HCT116 (cell line): Measurements from ENCODE around the gene INPP5D. TPM values are rescaled to one million over a fixed set of nuclear protein-coding genes. Genes with fewer than 3 reads are reported as not detected.

ENCODE experiments used
- ATAC-seq: fragments of 200-7000 bp; cut with Tn5 transposase; 2 replicates; pipeline ENCODE4 v1.9.1; 2020; ENCODE audit warnings: mild to moderate bottlenecking, moderate library complexity
- BruUV-seq: library from RNA; stranded (reverse); fragments of 400-500 nt; replicated peaks from 2 replicates; lab custom pipeline; 2021; lab: Mats Ljungman, UMichigan
- CTCF ChIA-PET: fragments of 300-600 bp; sonication (Branson Sonifier 250); formaldehyde crosslinking; loops from one replicate; lab custom pipeline; 2021; ENCODE audit warnings: antibody characterized with exemption; lab: Charles Lee
- POLR2A ChIA-PET: fragments of 300-600, 350-600 bp; sonication (Branson Sonifier 250); formaldehyde crosslinking; loops from one replicate; lab custom pipeline; 2021; ENCODE audit warnings: antibody characterized with exemption; lab: Charles Lee
- RAD21 ChIA-PET, 2 experiments: fragments of 300-600 bp; sonication (Branson Sonifier 250); formaldehyde crosslinking; loops; one replicate each; lab custom pipeline; 2023; ENCODE audit warnings: low total read pairs in 2 of 2; ENCODE audit not compliant: uncharacterized antibody in 2 of 2, unreplicated experiment in 2 of 2, low non-redundant PET in 1 of 2; lab: Charles Lee
- DNase-seq: peaks from one replicate; pipeline ENCODE4 v3.0.0-alpha.2; 2010; ENCODE audit warnings: low read depth, low spot score
- H2AFZ ChIP-seq: fragments of 200-600 bp; shearing (Covaris generic), sonication (generic); 2 replicates; pipeline ENCODE4 v1.6.1; 2017; ENCODE audit warnings: low read depth, mixed run types, mixed read lengths, antibody characterized with exemption, low read length; ENCODE audit not compliant: poor library complexity, severe bottlenecking
- H3K27ac ChIP-seq: 2 replicates; pipeline ENCODE4 v1.5.1; 2012; ENCODE audit warnings: low read depth, low read length
- H3K27me3 ChIP-seq: fragments of 200-600 bp; sonication (generic); 2 replicates; pipeline ENCODE4 v1.6.1; 2016; ENCODE audit warnings: mixed run types, low read length, mixed read lengths; ENCODE audit not compliant: insufficient read depth
- H3K36me3 ChIP-seq, 2 experiments: fragments of 200-500 bp in 1 of 2; fragments of 200-600 bp in 1 of 2; sonication (Bioruptor generic) in 1 of 2; sonication (generic) in 1 of 2; 2 replicates each; pipeline versions ENCODE4 v1.5.1 to v1.6.1; 2014 to 2016; ENCODE audit warnings: low read length in 2 of 2, inconsistent platforms in 1 of 2, mixed read lengths in 1 of 2, mixed run types in 1 of 2; ENCODE audit not compliant: insufficient read depth in 2 of 2, control insufficient read depth in 1 of 2
- H3K4me1 ChIP-seq, 2 experiments: fragments of 200-600 bp in 1 of 2; sonication (generic) in 1 of 2; 2 replicates each; pipeline versions ENCODE4 v1.5.1 to v1.6.1; 2012 to 2017; ENCODE audit warnings: low read length in 2 of 2, inconsistent platforms in 1 of 2, mild to moderate bottlenecking in 1 of 2, mixed read lengths in 1 of 2, mixed run types in 1 of 2, moderate library complexity in 1 of 2; ENCODE audit not compliant: insufficient read depth in 2 of 2, control insufficient read depth in 1 of 2
- H3K4me2 ChIP-seq: fragments of 200-600 bp; sonication (generic); 2 replicates; pipeline ENCODE4 v1.6.1; 2017; ENCODE audit warnings: mixed run types, low read length, mixed read lengths
- H3K4me3 ChIP-seq, 2 experiments: fragments of 200-600 bp in 1 of 2; sonication (generic) in 1 of 2; replicated peaks in 1 of 2; 2 replicates each; pipeline ENCODE4 v1.5.1; 2011 to 2016; ENCODE audit warnings: low read length in 2 of 2, control low read depth in 1 of 2, low read depth in 1 of 2, mild to moderate bottlenecking in 1 of 2, mixed read lengths in 1 of 2, mixed run types in 1 of 2
- H3K79me2 ChIP-seq: fragments of 200-600 bp; sonication (generic); 2 replicates; pipeline ENCODE4 v1.6.1; 2017; ENCODE audit warnings: mild to moderate bottlenecking, mixed run types, low read length, moderate library complexity, mixed read lengths; ENCODE audit not compliant: insufficient read depth
- H3K9ac ChIP-seq: fragments of 200-600 bp; sonication (generic); 2 replicates; pipeline ENCODE4 v1.6.1; 2016; ENCODE audit warnings: low read length, mixed read lengths
- H3K9me2 ChIP-seq: fragments of 200-600 bp; sonication (generic), shearing (Covaris generic); 2 replicates; pipeline ENCODE4 v1.6.1; 2017; ENCODE audit warnings: mixed run types, mild to moderate bottlenecking, moderate library complexity; ENCODE audit not compliant: insufficient read depth
- H3K9me3 ChIP-seq, 2 experiments: fragments of 200-500 bp in 1 of 2; fragments of 200-600 bp in 1 of 2; sonication (Bioruptor generic) in 1 of 2; sonication (generic) in 1 of 2; 2 replicates each; pipeline ENCODE4 v1.6.1; 2014 to 2017; ENCODE audit warnings: low read length in 2 of 2, mixed read lengths in 2 of 2, inconsistent platforms in 1 of 2, low read depth in 1 of 2, mild to moderate bottlenecking in 1 of 2, mixed run types in 1 of 2, moderate library complexity in 1 of 2; ENCODE audit not compliant: control insufficient read depth in 1 of 2, insufficient read depth in 1 of 2
- H4K20me1 ChIP-seq: fragments of 200-600 bp; sonication (generic), shearing (Covaris generic); 2 replicates; pipeline ENCODE4 v1.6.1; 2017; ENCODE audit warnings: mixed run types, mild to moderate bottlenecking, moderate library complexity; ENCODE audit not compliant: insufficient read depth
- ATF3 ChIP-seq: IDR thresholded peaks from 2 replicates; pipeline ENCODE4 v1.6.1; 2012
- CTCF ChIP-seq, 3 experiments: fragments of 200-600 bp in 1 of 3; sonication (generic) in 1 of 3; IDR thresholded peaks in 2 of 3; conservative IDR thresholded peaks in 1 of 3; 2 replicates each; pipeline ENCODE4 v1.5.1; 2012 to 2017; ENCODE audit warnings: low read depth in 2 of 3, low read length in 2 of 3, antibody characterized with exemption in 1 of 3, borderline replicate concordance in 1 of 3, control low read depth in 1 of 3, mild to moderate bottlenecking in 1 of 3, mixed read lengths in 1 of 3, mixed run types in 1 of 3, moderate library complexity in 1 of 3; ENCODE audit not compliant: insufficient read depth in 1 of 3
- EGR1 ChIP-seq: IDR thresholded peaks from 2 replicates; pipeline ENCODE4 v1.6.1; 2012; ENCODE audit warnings: low read depth
- FOSL1 ChIP-seq: IDR thresholded peaks from 2 replicates; pipeline ENCODE4 v1.6.1; 2012; ENCODE audit warnings: low read depth
- JUND ChIP-seq: IDR thresholded peaks from 2 replicates; pipeline ENCODE4 v1.6.1; 2012
- RAD21 ChIP-seq: IDR thresholded peaks from 2 replicates; pipeline ENCODE4 v1.6.1; 2012; ENCODE audit warnings: low read depth, mild to moderate bottlenecking
- REST ChIP-seq: IDR thresholded peaks from 2 replicates; pipeline ENCODE4 v1.6.1; 2012; ENCODE audit warnings: low read depth
- SIN3A ChIP-seq: IDR thresholded peaks from 2 replicates; pipeline ENCODE4 v1.6.1; 2012; ENCODE audit warnings: low read depth
- SRF ChIP-seq: IDR thresholded peaks from 2 replicates; pipeline ENCODE4 v1.6.1; 2012; ENCODE audit warnings: low read depth
- TCF7L2 ChIP-seq: IDR thresholded peaks from 2 replicates; pipeline ENCODE4 v1.7.0; 2011; ENCODE audit warnings: borderline replicate concordance, inconsistent platforms; ENCODE audit not compliant: insufficient read depth, insufficient read length; ENCODE audit errors: extremely low read depth
- ZFX ChIP-seq: fragments of 450-650 bp; IDR thresholded peaks from 2 replicates; pipeline ENCODE4 v1.6.1; 2017
- intact Hi-C: fragments of 100-400 bp; cut with micrococcal nuclease; formaldehyde crosslinking; loops from 2 replicates; pipeline ENCODE4 v1.10.0; 2022
- total RNA-seq: library from RNA; stranded (reverse); gene quantifications from one replicate; pipeline ENCODE4 v1.2.1, GENCODE V29; 2021; ENCODE audit not compliant: unreplicated experiment

The INPP5D gene
- total RNA-seq, 1 experiment from 2014 or later: 1.8 TPM

GRCh38 chr2:233195027-233195426, 134.9 kb downstream of the INPP5D start:
- H3K79me2 ChIP-seq: no peaks in the 10 kb centered on the region
- RAD21 ChIA-PET: no interaction called here
- no peak overlapping the region for H3K4me2 ChIP-seq
- no peak overlapping the region for H3K9ac ChIP-seq
- H2AFZ ChIP-seq: no peak overlapping the region
- no peak overlapping the region for H3K27ac ChIP-seq
- POLR2A ChIA-PET: no interaction called here
- DNase-seq: no peak
- H4K20me1 ChIP-seq: no peaks in the 10 kb centered on the region
- no peaks in the 10 kb centered on the region for H3K36me3 ChIP-seq
- no peaks in the 10 kb centered on the region for H3K9me2 ChIP-seq
- no peak overlapping the region for H3K4me3 ChIP-seq
- H3K9me3 ChIP-seq: no peaks in the 10 kb centered on the region
- H3K4me1 ChIP-seq: no peaks in the 10 kb centered on the region
- H3K27me3 ChIP-seq: no peaks in the 10 kb centered on the region
- CTCF ChIA-PET: no interaction called here
- TF ChIP-seq CTCF (IDR thresholded peaks at IDR 0.05 in 2 of 3, conservative IDR thresholded peaks at IDR 0.05 in 1 of 3; ENCODE audit: borderline replicate concordance in 1 of 3, insufficient read depth in 1 of 3, low read depth in 2 of 3, low read length in 2 of 3) (no peak), SRF (no peak), SIN3A (no peak), EGR1 (no peak), ATF3 (no peak), TCF7L2 (no peak), ZFX (no peak)
- BruUV-seq: no TSS peak
- no peak for ATAC-seq
- intact Hi-C loops: no loop called here

GRCh38 chr2:233197022-233197421, 136.9 kb downstream of the INPP5D start:
- ATAC-seq (no peak), DNase-seq (no peak)
- Histone ChIP-seq H4K20me1 (no peaks in the 10 kb centered on the region), H3K9me3 (no peaks in the 10 kb centered on the region), H3K9me2 (no peaks in the 10 kb centered on the region), H3K27ac (no peak overlapping the region), H3K4me1 (no peaks in the 10 kb centered on the region), H3K4me2 (no peak overlapping the region), H3K27me3 (no peaks in the 10 kb centered on the region), H3K4me3 (no peak overlapping the region), H3K36me3 (no peaks in the 10 kb centered on the region), H2AFZ (no peak overlapping the region), H3K9ac (no peak overlapping the region), H3K79me2 (no peaks in the 10 kb centered on the region)
- POLR2A ChIA-PET: no interaction called here
- CTCF ChIA-PET: no interaction called here
- RAD21 ChIA-PET: no interaction called here
- intact Hi-C loops: no loop called here
- no TSS peak for BruUV-seq
- TF ChIP-seq JUND: no peak
- no peak for TF ChIP-seq CTCF (IDR thresholded peaks at IDR 0.05 in 2 of 3, conservative IDR thresholded peaks at IDR 0.05 in 1 of 3; ENCODE audit: borderline replicate concordance in 1 of 3, insufficient read depth in 1 of 3, low read depth in 2 of 3, low read length in 2 of 3)
- no peak for TF ChIP-seq RAD21
- TF ChIP-seq REST: no peak
- no peak for TF ChIP-seq FOSL1
- TF ChIP-seq SRF: no peak
